Endothelial cell of umbilical vein (primary cell): Measurements from ENCODE around the gene CSRP1. TPM values are rescaled to one million over a fixed set of nuclear protein-coding genes. Genes with fewer than 3 reads are reported as not detected.

Source experiments
- BruUV-seq: library from RNA; stranded (reverse); fragments of 400-500 nt; replicated peaks from 2 replicates; lab custom pipeline; 2021; lab: Mats Ljungman, UMichigan
- CTCF ChIA-PET: fragments of 300-600, 350-600 bp; sonication (Branson Sonifier 250); formaldehyde crosslinking; loops from one replicate; lab custom pipeline; 2021; ENCODE audit warnings: antibody characterized with exemption, inconsistent platforms; lab: Charles Lee
- POLR2A ChIA-PET: fragments of 300-600, 350-600 bp; sonication (Branson Sonifier 250); formaldehyde crosslinking; loops from one replicate; lab custom pipeline; 2021; ENCODE audit warnings: antibody characterized with exemption, inconsistent platforms; lab: Charles Lee
- DNase-seq: peaks from one replicate; pipeline ENCODE4 v3.0.0-alpha.2; 2011; ENCODE audit warnings: low read depth, low spot score
- FAIRE-seq: peaks from 2 replicates; lab custom pipeline; 2011; peaks lifted over from hg19 to GRCh38; lab: Jason Lieb, UNC
- H2AFZ ChIP-seq: 2 replicates; pipeline ENCODE4 v1.6.0; 2012; ENCODE audit warnings: low read depth, low read length, control low read depth, inconsistent platforms
- H3K27ac ChIP-seq: 2 replicates; pipeline ENCODE4 v1.5.1; 2011; ENCODE audit warnings: low read depth, mild to moderate bottlenecking, control low read depth, low read length, moderate library complexity; ENCODE audit not compliant: insufficient read depth
- H3K27me3 ChIP-seq, 2 experiments: 2 replicates each; pipeline versions ENCODE4 v1.6.0 to v1.6.1; 2011; ENCODE audit warnings: low read length in 2 of 2, mixed read lengths in 1 of 2; ENCODE audit not compliant: control insufficient read depth in 2 of 2, insufficient read depth in 2 of 2
- H3K36me3 ChIP-seq, 2 experiments: 2 replicates in 1 of 2; 3 replicates in 1 of 2; pipeline ENCODE4 v1.5.1; 2011; ENCODE audit warnings: low read length in 2 of 2, mild to moderate bottlenecking in 1 of 2, moderate library complexity in 1 of 2; ENCODE audit not compliant: control insufficient read depth in 2 of 2, insufficient read depth in 2 of 2; ENCODE audit errors: extremely low read depth in 1 of 2
- H3K4me1 ChIP-seq: 3 replicates; pipeline ENCODE4 v1.5.1; 2011; ENCODE audit warnings: mild to moderate bottlenecking, low read length; ENCODE audit not compliant: control insufficient read depth, insufficient read depth; ENCODE audit errors: extremely low read depth
- H3K4me2 ChIP-seq: 2 replicates; pipeline ENCODE4 v1.6.1; 2011; ENCODE audit warnings: low read length, control low read depth, mixed read lengths; ENCODE audit not compliant: insufficient read depth
- H3K4me3 ChIP-seq, 3 experiments: fragments of 200-600 bp in 1 of 3; sonication (generic), shearing (Covaris generic) in 1 of 3; replicated peaks in 1 of 3; 2 replicates each; pipeline ENCODE4 v1.5.1; 2011 to 2016; ENCODE audit warnings: control low read depth in 3 of 3, low read length in 3 of 3, mild to moderate bottlenecking in 2 of 3, inconsistent platforms in 1 of 3, low read depth in 1 of 3, moderate library complexity in 1 of 3; ENCODE audit not compliant: insufficient read depth in 1 of 3
- H3K79me2 ChIP-seq: 2 replicates; pipeline ENCODE4 v1.6.0; 2012; ENCODE audit warnings: low read length, inconsistent platforms; ENCODE audit not compliant: control insufficient read depth, insufficient read depth
- H3K9ac ChIP-seq: replicated peaks from 2 replicates; pipeline ENCODE3; 2011; ENCODE audit warnings: low read length, control low read depth; ENCODE audit not compliant: insufficient read depth; ENCODE audit errors: extremely low read depth
- H3K9me1 ChIP-seq: replicated peaks from 3 replicates; pipeline ENCODE4 v1.6.0; 2011; ENCODE audit warnings: mild to moderate bottlenecking, low read length; ENCODE audit not compliant: control insufficient read depth, insufficient read depth; ENCODE audit errors: extremely low read depth
- H3K9me3 ChIP-seq: replicated peaks from 2 replicates; pipeline ENCODE4 v1.5.1; 2012; ENCODE audit warnings: low read length, inconsistent platforms; ENCODE audit not compliant: control insufficient read depth, insufficient read depth
- H4K20me1 ChIP-seq: replicated peaks from 2 replicates; pipeline ENCODE3; 2011; ENCODE audit warnings: mild to moderate bottlenecking, low read length; ENCODE audit not compliant: control insufficient read depth, insufficient read depth; ENCODE audit errors: extremely low read depth
- FOS ChIP-seq: IDR thresholded peaks from 2 replicates; pipeline ENCODE4 v1.6.1; 2011; ENCODE audit warnings: mild to moderate bottlenecking, low read length, moderate library complexity, borderline replicate concordance; ENCODE audit not compliant: insufficient read depth
- JUN ChIP-seq: IDR thresholded peaks from 2 replicates; pipeline ENCODE4 v1.6.1; 2011; ENCODE audit warnings: borderline replicate concordance, low read depth; ENCODE audit not compliant: insufficient read length, insufficient read depth
- MYC ChIP-seq: IDR thresholded peaks from one replicate; pipeline ENCODE4 v1.6.1; 2011; ENCODE audit warnings: mild to moderate bottlenecking, low read depth, low read length
- POLR2AphosphoS5 ChIP-seq: IDR thresholded peaks from 2 replicates; pipeline ENCODE4 v1.6.1; 2012; ENCODE audit warnings: low read depth, mild to moderate bottlenecking, control low read depth, low read length, moderate library complexity; ENCODE audit not compliant: insufficient read depth
- dilution Hi-C: fragments of 300-500 bp; cut with MboI; formaldehyde crosslinking; loops from one replicate; pipeline ENCODE4 v1.15.0; 2019; ENCODE audit warnings: low sequenced_read_pairs; ENCODE audit not compliant: extremely low pct_ligation_motif_present
- intact Hi-C: fragments of 100-400 bp; cut with micrococcal nuclease; formaldehyde crosslinking; loops from one replicate; pipeline ENCODE4 v1.10.0; 2022
- polyA plus RNA-seq, 4 experiments: library from polyadenylated mRNA; depleted of rRNA in 3 of 4; stranded (reverse) in 3 of 4; unstranded in 1 of 4; fragments of >200 nt; gene quantifications; 2 replicates each; pipeline versions ENCODE4 v1.2.1 to v1.2.3, GENCODE V29; 2011 to 2012; ENCODE audit warnings: missing spikeins in 1 of 4
- total RNA-seq: library from RNA; stranded (reverse); gene quantifications from 2 replicates; pipeline ENCODE4 v1.2.3, GENCODE V29; 2021
- TF ChIP-seq, protein P1 (sequence below), 2 donors: IDR thresholded peaks; 1 replicate in 1 of 2; 2 replicates in 1 of 2; pipeline ENCODE4 v1.5.1; 2011; ENCODE audit warnings: low read length in 2 of 2, mild to moderate bottlenecking in 2 of 2, moderate library complexity in 2 of 2, control low read depth in 1 of 2, inconsistent platforms in 1 of 2, low read depth in 1 of 2; ENCODE audit not compliant: insufficient read depth in 1 of 2; ENCODE audit errors: extremely low read depth in 1 of 2

Gene CSRP1
- total and polyA plus RNA-seq, 2 donors (not counting 3 experiments of a cell fraction or from before 2014, with no cell fraction given): 393 to 510 TPM

DNA sequence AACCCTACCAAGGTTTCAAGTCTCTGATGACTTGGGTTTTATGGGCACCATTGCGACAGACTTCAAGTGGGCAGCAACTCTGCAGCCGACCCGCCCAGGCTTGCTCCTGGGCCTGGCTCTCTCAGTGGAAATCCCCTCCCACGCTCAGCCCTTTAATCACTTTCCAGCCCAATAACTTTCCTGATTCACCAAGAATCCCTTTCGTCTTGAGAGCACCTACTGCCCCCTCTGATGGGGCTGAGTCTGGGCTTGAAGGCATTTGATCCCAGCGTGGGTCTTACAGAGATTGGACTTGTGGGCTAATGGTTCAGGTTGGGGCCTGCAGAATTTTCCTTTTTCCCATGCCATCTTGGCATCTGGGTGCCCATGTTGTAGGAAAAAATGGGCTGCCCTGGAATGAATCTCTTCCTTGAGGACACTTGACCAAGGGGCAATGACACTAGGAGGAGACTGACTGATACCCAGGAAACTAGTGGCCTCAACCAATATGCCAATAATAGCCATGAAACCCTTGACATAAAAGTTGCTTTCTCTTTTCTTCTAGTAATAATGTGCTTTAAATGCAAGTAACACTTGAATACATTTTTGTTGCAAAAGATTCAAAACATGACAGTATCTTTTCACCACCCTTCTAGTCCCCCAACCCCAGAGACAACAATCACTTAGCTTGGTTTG, 30.1 kb downstream of the CSRP1 start:
- Histone ChIP-seq H3K9me3 (no peaks in the 10 kb centered on the region), H3K4me1 (peaks cover 10% of the 10 kb centered on the region), H3K79me2 (no peaks in the 10 kb centered on the region), H3K36me3 (no peaks in the 10 kb centered on the region), H3K9me1 (no peaks in the 10 kb centered on the region), H4K20me1 (no peaks in the 10 kb centered on the region), H3K4me2 (no peak overlapping the region), H3K4me3 (no peak overlapping the region), H3K27me3 (peaks cover 5 to 14% of the 10 kb centered on the region in 2 experiments), H2AFZ (no peak overlapping the region), H3K27ac (no peak overlapping the region), H3K9ac (no peak overlapping the region)
- intact Hi-C loops: no loop called here
- dilution Hi-C loops: loop anchor here (5.0 kb wide), 1 partner anchor 40 kb away; no protein-coding TSS in a partner anchor
- no TSS peak for BruUV-seq
- ChIA-PET POLR2A (no interaction called here), CTCF (interaction anchor here (1.3 to 28.3 kb wide), 5 partner anchors 16 to 41 kb away, joined by 3 to 1317 read pairs (median 8); partner anchors contain the start of gene CSRP1)
- DNase-seq (no peak), FAIRE-seq (no peak)
- TF ChIP-seq FOS: no peak
- no peak for TF ChIP-seq JUN
- no peak for TF ChIP-seq MYC
- TF ChIP-seq POLR2AphosphoS5: no peak
- TF ChIP-seq, protein P1, sequence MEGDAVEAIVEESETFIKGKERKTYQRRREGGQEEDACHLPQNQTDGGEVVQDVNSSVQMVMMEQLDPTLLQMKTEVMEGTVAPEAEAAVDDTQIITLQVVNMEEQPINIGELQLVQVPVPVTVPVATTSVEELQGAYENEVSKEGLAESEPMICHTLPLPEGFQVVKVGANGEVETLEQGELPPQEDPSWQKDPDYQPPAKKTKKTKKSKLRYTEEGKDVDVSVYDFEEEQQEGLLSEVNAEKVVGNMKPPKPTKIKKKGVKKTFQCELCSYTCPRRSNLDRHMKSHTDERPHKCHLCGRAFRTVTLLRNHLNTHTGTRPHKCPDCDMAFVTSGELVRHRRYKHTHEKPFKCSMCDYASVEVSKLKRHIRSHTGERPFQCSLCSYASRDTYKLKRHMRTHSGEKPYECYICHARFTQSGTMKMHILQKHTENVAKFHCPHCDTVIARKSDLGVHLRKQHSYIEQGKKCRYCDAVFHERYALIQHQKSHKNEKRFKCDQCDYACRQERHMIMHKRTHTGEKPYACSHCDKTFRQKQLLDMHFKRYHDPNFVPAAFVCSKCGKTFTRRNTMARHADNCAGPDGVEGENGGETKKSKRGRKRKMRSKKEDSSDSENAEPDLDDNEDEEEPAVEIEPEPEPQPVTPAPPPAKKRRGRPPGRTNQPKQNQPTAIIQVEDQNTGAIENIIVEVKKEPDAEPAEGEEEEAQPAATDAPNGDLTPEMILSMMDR (IDR thresholded peaks at IDR 0.05; ENCODE audit: extremely low read depth in 1 of 2, insufficient read depth in 1 of 2, low read depth in 1 of 2, low read length in 2 of 2): no peak
